ENCODE measurements around the gene PSTK.

Gene PSTK

DNA sequence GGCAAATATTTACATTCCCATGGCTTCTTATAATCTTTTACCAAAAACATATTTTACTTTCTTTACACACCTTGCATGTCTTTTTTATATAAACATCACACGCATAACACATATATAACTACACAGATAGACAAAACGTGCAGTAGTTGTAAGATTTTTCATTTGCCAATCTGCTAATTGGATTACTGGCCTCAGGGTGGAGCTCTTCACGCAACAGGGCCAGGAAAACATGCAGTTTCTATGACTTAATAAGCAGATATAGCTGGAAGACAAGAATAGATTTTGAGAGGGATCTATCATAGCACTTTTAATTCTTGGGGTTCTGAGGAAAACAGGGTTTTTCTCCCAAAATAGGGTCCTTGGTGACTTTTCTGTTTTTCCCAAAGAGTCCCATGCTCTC, 41.3 kb downstream of the PSTK start:
- no peak for DNase-seq

DNA sequence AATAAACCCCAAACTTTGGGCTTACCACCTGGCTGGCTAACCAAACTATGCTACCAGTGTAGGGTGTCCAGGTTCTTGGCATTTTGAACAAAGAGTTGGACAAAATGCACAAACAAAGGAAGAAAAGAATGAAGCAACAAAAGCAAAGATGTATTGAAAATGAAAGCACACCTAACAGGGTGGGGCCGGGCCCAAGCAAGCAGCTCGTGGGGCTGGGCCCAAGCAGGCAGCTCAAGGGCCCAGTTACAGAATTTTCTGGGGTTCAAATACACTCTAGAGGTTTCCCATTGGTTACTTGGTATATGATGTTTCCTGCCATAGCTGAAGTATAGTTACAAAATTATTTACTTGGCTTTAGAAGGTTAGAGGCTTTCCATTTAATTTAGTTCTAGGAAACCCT, 44.3 kb downstream of the PSTK start:
- no peak for DNase-seq

- DNase-seq: no peak
Observed at GRCh38 chr10:123026302-123026701, 46.1 kb downstream of the PSTK start.

GRCh38 chr10:123027861-123028260, 47.7 kb downstream of the PSTK start:
- no peak for DNase-seq

GRCh38 chr10:123031124-123031523, 50.9 kb downstream of the PSTK start:
- no peak for DNase-seq

GRCh38 chr10:123034332-123034731, 54.1 kb downstream of the PSTK start:
- DNase-seq: no peak

DNA sequence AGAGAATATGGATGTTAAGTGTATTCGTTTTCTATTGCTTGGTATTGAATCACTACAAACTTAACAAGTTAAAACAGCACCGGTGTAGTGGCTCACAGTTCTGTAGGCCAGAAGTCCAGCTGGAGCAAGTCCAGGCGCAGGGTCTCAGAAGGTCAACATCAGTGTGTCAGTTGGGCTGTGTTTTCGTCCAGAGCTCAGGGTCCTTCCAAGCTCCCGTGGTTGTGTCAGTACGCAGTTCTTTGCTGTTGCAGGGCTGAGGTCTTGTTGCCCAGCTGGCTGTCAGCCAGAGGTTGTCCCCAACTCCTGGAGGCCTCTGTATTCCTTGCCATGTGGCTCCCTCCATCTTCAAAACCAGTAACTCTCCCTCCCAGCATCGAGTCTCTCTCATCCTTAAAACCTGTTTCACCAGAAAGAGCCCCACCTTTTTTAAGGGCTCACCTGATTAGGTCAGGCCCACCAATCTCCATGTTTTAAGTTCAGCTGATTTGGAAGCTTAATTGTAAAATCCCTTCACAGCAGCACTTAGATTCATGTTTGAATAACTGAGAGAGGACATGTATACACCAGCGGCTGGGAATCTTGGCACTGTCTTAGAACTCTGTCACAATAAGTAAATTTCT, 55.4 kb downstream of the PSTK start:
- DNase-seq: no peak

DNA sequence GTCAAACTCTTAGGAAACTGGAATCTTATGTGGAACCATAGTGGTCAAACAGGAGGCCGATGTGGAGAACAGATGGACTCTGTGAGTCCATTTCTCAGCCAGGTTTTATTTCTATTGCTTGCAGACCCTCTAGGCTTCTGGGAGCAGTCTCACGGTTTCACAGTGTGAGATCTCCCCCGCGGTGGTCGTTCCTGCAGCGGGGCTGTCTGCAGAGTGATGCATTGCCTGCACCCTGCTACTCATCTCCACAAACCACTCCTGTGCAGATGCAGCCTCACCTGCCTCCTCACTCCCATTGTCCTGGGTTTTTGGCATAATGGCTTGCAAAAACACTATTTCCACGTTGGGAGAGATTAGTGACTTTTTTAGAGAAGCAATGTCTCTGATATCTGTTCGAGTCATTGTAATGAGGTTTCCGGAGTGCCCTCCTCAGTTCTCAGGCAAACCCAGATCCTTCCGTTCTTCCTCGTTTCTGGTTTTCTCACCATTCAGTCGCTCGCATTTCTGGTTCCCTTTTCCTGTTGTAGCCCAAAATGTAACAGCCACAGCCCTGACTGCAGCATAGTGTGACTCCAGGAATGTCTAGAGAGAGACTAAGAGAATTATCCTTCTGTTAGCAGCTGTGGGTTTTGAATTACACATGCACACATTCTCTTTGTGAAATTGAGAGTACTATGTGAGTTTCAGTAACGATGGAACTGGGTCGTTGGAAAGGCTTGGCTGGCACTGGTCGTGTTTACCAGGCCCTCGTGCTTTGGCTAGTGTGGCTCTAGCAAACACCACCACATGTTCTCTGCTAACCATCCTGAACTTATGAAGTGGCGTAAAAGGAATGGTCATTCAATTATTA, 58.8 kb downstream of the PSTK start:
- DNase-seq: no peak

- no peak for DNase-seq
Observed at GRCh38 chr10:123039632-123039930, 59.4 kb downstream of the PSTK start.
